ENCODE measurements around the gene SOX13. TPM values are rescaled to one million over a fixed set of nuclear protein-coding genes. Genes with fewer than 3 reads are reported as not detected.

Gene SOX13
- total RNA-seq, 1 experiment from 2014 or later, result 94.4 TPM

GRCh38 chr1:204116539-204116938 lies 43.6 kb downstream of the SOX13 start:
- DNase-seq, result no peak
- Histone ChIP-seq H3K27me3 (ENCODE audit: control insufficient read depth, insufficient read depth, low read length) (no peaks in the 10 kb centered on the region), H3K4me3 (ENCODE audit: insufficient read depth, low read depth, low read length) (no peak overlapping the region), H3K36me3 (replicated peaks; ENCODE audit: control insufficient read depth, insufficient read depth, low read length) (peaks cover 33% of the 10 kb centered on the region)

DNA sequence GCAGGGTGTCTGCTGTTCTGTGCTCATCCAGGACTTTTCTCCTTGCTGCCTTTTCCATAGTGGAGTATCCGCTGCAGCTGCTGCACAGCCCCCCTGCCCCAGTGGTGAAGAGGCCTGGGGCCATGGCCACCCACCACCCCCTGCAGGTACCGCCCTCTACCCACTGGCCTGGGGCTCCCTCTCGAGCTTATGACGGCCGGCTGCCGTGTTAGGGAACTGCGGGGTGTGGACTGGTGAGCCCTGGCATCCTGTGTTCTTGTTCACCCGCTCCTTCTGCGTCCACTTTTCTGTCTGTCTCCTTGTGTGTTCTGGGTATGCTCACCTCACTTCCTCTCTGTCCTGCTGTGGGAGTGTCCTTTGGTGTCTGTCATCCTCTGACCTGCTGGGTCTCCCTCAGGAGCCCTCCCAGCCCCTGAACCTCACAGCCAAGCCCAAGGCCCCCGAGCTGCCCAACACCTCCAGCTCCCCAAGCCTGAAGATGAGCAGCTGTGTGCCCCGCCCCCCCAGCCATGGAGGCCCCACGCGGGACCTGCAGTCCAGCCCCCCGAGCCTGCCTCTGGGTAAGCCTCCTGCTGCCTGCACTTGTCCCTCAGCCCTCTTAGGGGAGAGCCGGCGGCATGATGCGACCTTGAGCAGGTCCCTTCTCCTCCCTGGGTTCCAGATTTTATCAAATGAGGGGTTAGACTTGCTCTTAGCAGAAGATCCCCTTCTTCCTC lies 49.1 kb downstream of the SOX13 start:
- Histone ChIP-seq H3K4me3 (ENCODE audit: insufficient read depth, low read depth, low read length) (no peak overlapping the region), H3K27me3 (ENCODE audit: control insufficient read depth, insufficient read depth, low read length) (no peaks in the 10 kb centered on the region), H3K36me3 (replicated peaks; ENCODE audit: control insufficient read depth, insufficient read depth, low read length) (peaks cover 56% of the 10 kb centered on the region)
- no peak for DNase-seq

- peaks cover 52% of the 10 kb centered on the region for H3K36me3 ChIP-seq (replicated peaks; ENCODE audit: control insufficient read depth, insufficient read depth, low read length)
- no peak overlapping the region for H3K4me3 ChIP-seq (ENCODE audit: insufficient read depth, low read depth, low read length)
- H3K27me3 ChIP-seq (ENCODE audit: control insufficient read depth, insufficient read depth, low read length), result no peaks in the 10 kb centered on the region
- DNase-seq, result peak; percentile 93
Measured at GRCh38 chr1:204123376-204123775, 50.5 kb downstream of the SOX13 start.

DNA sequence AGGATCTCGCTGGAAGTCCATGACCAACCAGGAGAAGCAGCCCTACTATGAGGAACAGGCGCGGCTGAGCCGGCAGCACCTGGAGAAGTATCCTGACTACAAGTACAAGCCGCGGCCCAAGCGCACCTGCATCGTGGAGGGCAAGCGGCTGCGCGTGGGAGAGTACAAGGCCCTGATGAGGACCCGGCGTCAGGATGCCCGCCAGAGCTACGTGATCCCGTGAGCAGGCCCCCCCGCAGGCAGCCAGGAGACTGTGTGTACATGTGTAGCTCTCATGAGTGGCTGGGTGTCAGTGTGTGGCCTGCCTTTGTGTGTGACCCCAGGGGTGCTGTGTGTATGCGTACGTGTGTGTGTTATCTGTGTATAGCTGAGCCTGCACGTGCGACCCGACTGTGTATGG lies 51.7 kb downstream of the SOX13 start:
- H3K4me3 ChIP-seq (ENCODE audit: insufficient read depth, low read depth, low read length), result no peak overlapping the region
- H3K36me3 ChIP-seq (replicated peaks; ENCODE audit: control insufficient read depth, insufficient read depth, low read length), result peaks cover 47% of the 10 kb centered on the region
- DNase-seq, result no peak
- no peaks in the 10 kb centered on the region for H3K27me3 ChIP-seq (ENCODE audit: control insufficient read depth, insufficient read depth, low read length)

DNA sequence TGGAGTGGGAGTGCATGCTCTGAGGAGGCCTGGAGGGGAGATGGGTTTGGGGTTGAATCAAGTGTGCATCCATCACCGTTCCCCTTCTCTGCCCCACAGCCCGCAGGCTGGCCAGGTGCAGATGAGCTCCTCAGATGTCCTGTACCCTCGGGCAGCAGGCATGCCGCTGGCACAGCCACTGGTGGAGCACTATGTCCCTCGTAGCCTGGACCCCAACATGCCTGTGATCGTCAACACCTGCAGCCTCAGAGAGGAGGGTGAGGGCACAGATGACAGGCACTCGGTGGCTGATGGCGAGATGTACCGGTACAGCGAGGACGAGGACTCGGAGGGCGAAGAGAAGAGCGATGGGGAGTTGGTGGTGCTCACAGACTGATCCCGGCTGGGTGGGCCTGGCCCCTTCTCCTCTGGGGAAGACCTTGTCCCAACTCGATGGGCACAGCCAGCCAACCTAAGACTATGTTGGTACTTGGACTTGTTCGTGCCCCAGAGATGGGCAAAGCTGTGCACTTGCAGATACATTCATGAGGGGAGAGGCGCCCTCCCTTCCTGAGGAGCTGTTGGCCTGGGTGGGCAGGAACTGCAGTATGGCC lies 52.9 kb downstream of the SOX13 start:
- Histone ChIP-seq H3K4me3 (ENCODE audit: insufficient read depth, low read depth, low read length) (no peak overlapping the region), H3K36me3 (replicated peaks; ENCODE audit: control insufficient read depth, insufficient read depth, low read length) (peaks cover 40% of the 10 kb centered on the region), H3K27me3 (ENCODE audit: control insufficient read depth, insufficient read depth, low read length) (no peaks in the 10 kb centered on the region)
- no peak for DNase-seq

GRCh38 chr1:204126386-204126785 lies 53.5 kb downstream of the SOX13 start:
- peaks cover 38% of the 10 kb centered on the region for H3K36me3 ChIP-seq (replicated peaks; ENCODE audit: control insufficient read depth, insufficient read depth, low read length)
- no peaks in the 10 kb centered on the region for H3K27me3 ChIP-seq (ENCODE audit: control insufficient read depth, insufficient read depth, low read length)
- no peak for DNase-seq

GRCh38 chr1:204126956-204127355 lies 54.0 kb downstream of the SOX13 start:
- no peaks in the 10 kb centered on the region for H3K27me3 ChIP-seq (ENCODE audit: control insufficient read depth, insufficient read depth, low read length)
- peaks cover 35% of the 10 kb centered on the region for H3K36me3 ChIP-seq (replicated peaks; ENCODE audit: control insufficient read depth, insufficient read depth, low read length)
- no peak overlapping the region for H3K4me3 ChIP-seq (ENCODE audit: insufficient read depth, low read depth, low read length)
- no peak for DNase-seq

More at GRCh38 chr1:204126386-204126785, 53.5 kb downstream of the SOX13 start:
- no peak overlapping the region for H3K4me3 ChIP-seq (ENCODE audit: insufficient read depth, low read depth, low read length)

- H3K27me3 ChIP-seq (ENCODE audit: control insufficient read depth, insufficient read depth, low read length), result no peaks in the 10 kb centered on the region
Measured at GRCh38 chr1:204127597-204128242, 54.8 kb downstream of the SOX13 start.

DNA sequence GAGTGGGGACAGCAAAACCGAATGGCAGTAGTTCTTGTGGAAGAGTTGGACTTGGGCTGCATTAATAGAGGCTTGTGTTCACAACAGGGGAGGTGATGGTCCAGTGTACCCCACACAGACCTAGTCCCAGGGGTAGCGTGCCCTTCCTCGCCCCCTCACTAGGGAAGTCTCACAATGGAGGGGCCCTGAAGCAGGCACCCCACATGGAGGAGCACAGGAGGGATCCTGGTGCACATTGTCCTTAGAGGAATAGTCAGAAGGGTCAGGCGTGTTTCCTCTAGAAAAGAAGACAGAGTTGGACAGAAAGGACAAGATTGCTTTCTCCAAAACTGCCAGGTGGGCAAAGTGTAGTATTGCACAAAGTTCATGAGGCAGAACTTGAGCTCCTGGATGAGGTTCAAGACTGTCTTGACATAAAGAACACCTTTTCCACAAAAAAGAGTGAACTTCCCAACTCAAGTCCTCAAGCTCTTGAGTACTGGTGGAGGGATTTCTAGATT lies 55.6 kb downstream of the SOX13 start:
- no peak for DNase-seq
- Histone ChIP-seq H3K36me3 (replicated peaks; ENCODE audit: control insufficient read depth, insufficient read depth, low read length) (peaks cover 26% of the 10 kb centered on the region), H3K4me3 (ENCODE audit: insufficient read depth, low read depth, low read length) (no peak overlapping the region)

More at GRCh38 chr1:204127597-204128242, 54.8 kb downstream of the SOX13 start:
- peak; percentile 88 for DNase-seq
- Histone ChIP-seq H3K36me3 (replicated peaks; ENCODE audit: control insufficient read depth, insufficient read depth, low read length) (peaks cover 32% of the 10 kb centered on the region), H3K4me3 (ENCODE audit: insufficient read depth, low read depth, low read length) (no peak overlapping the region)

GRCh38 chr1:204128964-204129896 lies 56.3 kb downstream of the SOX13 start:
- peak; percentile 98 for DNase-seq
- H3K27me3 ChIP-seq (ENCODE audit: control insufficient read depth, insufficient read depth, low read length), result no peaks in the 10 kb centered on the region
- H3K36me3 ChIP-seq (replicated peaks; ENCODE audit: control insufficient read depth, insufficient read depth, low read length), result peaks cover 23% of the 10 kb centered on the region
- peak overlapping the region; percentile 20; the same call in 1 of the 2 replicates for H3K4me3 ChIP-seq (ENCODE audit: insufficient read depth, low read depth, low read length)

More for the DNA sequence above, 55.6 kb downstream of the SOX13 start:
- no peaks in the 10 kb centered on the region for H3K27me3 ChIP-seq (ENCODE audit: control insufficient read depth, insufficient read depth, low read length)

DNA sequence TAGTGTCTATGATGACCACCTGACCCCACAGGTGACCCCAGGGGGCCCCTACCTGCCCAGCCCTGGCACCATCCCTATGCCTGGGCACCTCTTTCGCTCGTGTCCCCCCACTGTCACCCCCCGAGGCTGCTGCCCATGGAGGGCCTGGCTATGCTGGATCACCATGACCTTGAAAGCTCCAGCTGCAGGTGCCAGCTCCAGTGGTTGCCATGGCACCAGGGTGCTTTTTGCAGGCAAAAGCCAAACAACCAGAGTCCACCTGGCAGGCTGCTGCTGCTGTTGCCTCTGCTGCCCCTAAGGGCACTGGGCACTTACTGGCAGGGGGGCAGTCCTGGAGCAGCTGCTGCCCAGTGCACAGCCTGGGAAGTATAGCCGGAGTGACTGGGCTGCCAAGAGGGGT lies 57.3 kb downstream of the SOX13 start:
- H3K4me3 ChIP-seq (ENCODE audit: insufficient read depth, low read depth, low read length), result no peak overlapping the region
- H3K27me3 ChIP-seq (ENCODE audit: control insufficient read depth, insufficient read depth, low read length), result no peaks in the 10 kb centered on the region
- H3K36me3 ChIP-seq (replicated peaks; ENCODE audit: control insufficient read depth, insufficient read depth, low read length), result peaks cover 21% of the 10 kb centered on the region
- DNase-seq, result no peak

- Histone ChIP-seq H3K27me3 (ENCODE audit: control insufficient read depth, insufficient read depth, low read length) (no peaks in the 10 kb centered on the region), H3K36me3 (replicated peaks; ENCODE audit: control insufficient read depth, insufficient read depth, low read length) (peaks cover 12% of the 10 kb centered on the region), H3K4me3 (ENCODE audit: insufficient read depth, low read depth, low read length) (no peak overlapping the region)
- DNase-seq, result no peak
Measured at GRCh38 chr1:204130981-204131892, 58.3 kb downstream of the SOX13 start.

DNA sequence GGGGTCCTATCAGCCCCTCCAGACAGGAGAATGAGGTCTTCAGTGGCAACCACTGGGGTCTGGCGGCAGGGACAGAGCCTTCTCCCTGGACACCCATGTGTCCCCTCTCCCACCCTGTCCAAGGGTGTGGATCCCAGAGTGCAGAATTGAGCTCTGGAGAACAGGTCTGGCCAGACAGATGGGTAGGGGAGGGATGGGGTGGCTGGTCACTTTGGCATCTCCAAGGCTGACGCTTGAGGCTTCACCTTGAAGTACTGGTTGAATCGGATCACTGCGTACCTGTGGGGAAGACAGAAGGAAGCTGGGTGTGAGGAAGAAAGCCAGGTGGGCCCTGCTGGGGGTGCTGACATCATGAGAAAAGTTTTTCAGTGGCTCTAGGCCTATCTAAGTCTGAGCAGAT lies 59.1 kb downstream of the SOX13 start:
- H3K36me3 ChIP-seq (replicated peaks; ENCODE audit: control insufficient read depth, insufficient read depth, low read length), result peaks cover 9% of the 10 kb centered on the region
- no peak for DNase-seq
- H3K27me3 ChIP-seq (ENCODE audit: control insufficient read depth, insufficient read depth, low read length), result no peaks in the 10 kb centered on the region
- H3K4me3 ChIP-seq (ENCODE audit: insufficient read depth, low read depth, low read length), result no peak overlapping the region

All from H7 (cell line).